ENCODE data around the gene ZNF117. TPM values are rescaled to one million over a fixed set of nuclear protein-coding genes. Genes with fewer than 3 reads are reported as not detected.
"Not testable (repeated sequence)": the region's sequence is repeated elsewhere in the genome, so short reads cannot be mapped to it uniquely, and the experiment has no call there.

Gene ZNF117
- total RNA-seq, 1 donor from 2014 or later: 20.4 TPM

- DNase-seq (ENCODE audit: extremely low read depth, low read depth, low spot score): not testable (repeated sequence)
These were observed 62.3 kb downstream of the ZNF117 start for GRCh38 chr7:64928252-64929187.

Other genes with a start within 250 kb of the ZNF117 start
- 4.3 and 4.8 TPM in 2 replicates for gene ZNF138, start 196.6 kb downstream of the ZNF117 start, total RNA-seq
- 3.4 and 3.7 TPM in 2 replicates for gene ZNF273, start 87.8 kb downstream of the ZNF117 start, total RNA-seq
- 33.2 and 37.9 TPM in 2 replicates for gene ERV3-1, start 15.7 kb upstream of the ZNF117 start, total RNA-seq

Measured in glomerular endothelial cell (primary cell).